ENCODE data around the gene NPRL2. TPM values are rescaled to one million over a fixed set of nuclear protein-coding genes. Genes with fewer than 3 reads are reported as not detected.
A peak's percentile ranks its signal among the peaks of the same experiment; 100 is the strongest.

The NPRL2 gene
- total and polyA plus RNA-seq, 9 of the 15 experiments (the other 6 are each of a cell fraction or from before 2014, with no cell fraction given) = 17.4 to 40.4 (median 24.4) TPM

GRCh38 chr3:50340448-50341329, 9.9 kb downstream of the NPRL2 start, which contains the start of gene RASSF1 (continued):
- TF ChIP-seq STAT5A (IDR thresholded peaks at IDR 0.05; ENCODE audit: borderline replicate concordance, low read length) (no peak), ZNF12 (CRISPR knock-in tag; IDR thresholded peaks at IDR 0.05) (no peak), HES1 (IDR thresholded peaks at IDR 0.05; ENCODE audit: low read depth) (no peak), CBX3 (IDR thresholded peaks at IDR 0.05; ENCODE audit: borderline replicate concordance in 1 of 2, low read length in 2 of 2) (no peak), ELF2 (CRISPR knock-in tag; IDR thresholded peaks at IDR 0.05) (no peak), USF1 (CRISPR knock-in tag; IDR thresholded peaks at IDR 0.05) (peak; percentile 58), ZNF436 (CRISPR knock-in tag; IDR thresholded peaks at IDR 0.05) (no peak), ZNF140 (CRISPR knock-in tag; IDR thresholded peaks at IDR 0.05) (no peak), RBM14 (IDR thresholded peaks at IDR 0.05; ENCODE audit: borderline replicate concordance, insufficient read depth, low read depth, low read length) (0 out of 2 replicates have a peak, but pooled peaks have one; percentile 49), SUPT5H (IDR thresholded peaks at IDR 0.05) (0 out of 2 replicates have a peak, but pooled peaks have one; percentile 42), ATF1 (CRISPR knock-in tag; IDR thresholded peaks at IDR 0.05) (no peak), ATF1 (tag; IDR thresholded peaks at IDR 0.05) (0 out of 2 replicates have a peak, but pooled peaks have one; percentile 30), ETS2 (tag; IDR thresholded peaks at IDR 0.05; ENCODE audit: borderline replicate concordance, poor library complexity, severe bottlenecking) (no peak), HMG20B (CRISPR knock-in tag; IDR thresholded peaks at IDR 0.05) (no peak), MAZ (CRISPR knock-in tag; conservative IDR thresholded peaks at IDR 0.05 in 1 of 2, IDR thresholded peaks at IDR 0.05 in 1 of 2) (peak; percentile 55 to 63; a peak in 3 of 4 replicates), ATF7 (IDR thresholded peaks at IDR 0.05) (0 out of 2 replicates have a peak, but pooled peaks have one; percentile 9), CAMTA2 (CRISPR knock-in tag; conservative IDR thresholded peaks at IDR 0.05) (no peak)
- TF ChIP-seq, protein P1, sequence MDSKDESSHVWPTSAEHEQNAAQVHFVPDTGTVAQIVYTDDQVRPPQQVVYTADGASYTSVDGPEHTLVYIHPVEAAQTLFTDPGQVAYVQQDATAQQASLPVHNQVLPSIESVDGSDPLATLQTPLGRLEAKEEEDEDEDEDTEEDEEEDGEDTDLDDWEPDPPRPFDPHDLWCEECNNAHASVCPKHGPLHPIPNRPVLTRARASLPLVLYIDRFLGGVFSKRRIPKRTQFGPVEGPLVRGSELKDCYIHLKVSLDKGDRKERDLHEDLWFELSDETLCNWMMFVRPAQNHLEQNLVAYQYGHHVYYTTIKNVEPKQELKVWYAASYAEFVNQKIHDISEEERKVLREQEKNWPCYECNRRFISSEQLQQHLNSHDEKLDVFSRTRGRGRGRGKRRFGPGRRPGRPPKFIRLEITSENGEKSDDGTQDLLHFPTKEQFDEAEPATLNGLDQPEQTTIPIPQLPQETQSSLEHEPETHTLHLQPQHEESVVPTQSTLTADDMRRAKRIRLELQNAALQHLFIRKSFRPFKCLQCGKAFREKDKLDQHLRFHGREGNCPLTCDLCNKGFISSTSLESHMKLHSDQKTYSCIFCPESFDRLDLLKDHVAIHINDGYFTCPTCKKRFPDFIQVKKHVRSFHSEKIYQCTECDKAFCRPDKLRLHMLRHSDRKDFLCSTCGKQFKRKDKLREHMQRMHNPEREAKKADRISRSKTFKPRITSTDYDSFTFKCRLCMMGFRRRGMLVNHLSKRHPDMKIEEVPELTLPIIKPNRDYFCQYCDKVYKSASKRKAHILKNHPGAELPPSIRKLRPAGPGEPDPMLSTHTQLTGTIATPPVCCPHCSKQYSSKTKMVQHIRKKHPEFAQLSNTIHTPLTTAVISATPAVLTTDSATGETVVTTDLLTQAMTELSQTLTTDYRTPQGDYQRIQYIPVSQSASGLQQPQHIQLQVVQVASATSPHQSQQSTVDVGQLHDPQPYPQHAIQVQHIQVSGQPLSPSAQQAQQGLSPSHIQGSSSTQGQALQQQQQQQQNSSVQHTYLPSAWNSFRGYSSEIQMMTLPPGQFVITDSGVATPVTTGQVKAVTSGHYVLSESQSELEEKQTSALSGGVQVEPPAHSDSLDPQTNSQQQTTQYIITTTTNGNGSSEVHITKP (IDR thresholded peaks at IDR 0.05; ENCODE audit: partially characterized antibody) = peak; percentile 37
- TF ChIP-seq, protein P2, sequence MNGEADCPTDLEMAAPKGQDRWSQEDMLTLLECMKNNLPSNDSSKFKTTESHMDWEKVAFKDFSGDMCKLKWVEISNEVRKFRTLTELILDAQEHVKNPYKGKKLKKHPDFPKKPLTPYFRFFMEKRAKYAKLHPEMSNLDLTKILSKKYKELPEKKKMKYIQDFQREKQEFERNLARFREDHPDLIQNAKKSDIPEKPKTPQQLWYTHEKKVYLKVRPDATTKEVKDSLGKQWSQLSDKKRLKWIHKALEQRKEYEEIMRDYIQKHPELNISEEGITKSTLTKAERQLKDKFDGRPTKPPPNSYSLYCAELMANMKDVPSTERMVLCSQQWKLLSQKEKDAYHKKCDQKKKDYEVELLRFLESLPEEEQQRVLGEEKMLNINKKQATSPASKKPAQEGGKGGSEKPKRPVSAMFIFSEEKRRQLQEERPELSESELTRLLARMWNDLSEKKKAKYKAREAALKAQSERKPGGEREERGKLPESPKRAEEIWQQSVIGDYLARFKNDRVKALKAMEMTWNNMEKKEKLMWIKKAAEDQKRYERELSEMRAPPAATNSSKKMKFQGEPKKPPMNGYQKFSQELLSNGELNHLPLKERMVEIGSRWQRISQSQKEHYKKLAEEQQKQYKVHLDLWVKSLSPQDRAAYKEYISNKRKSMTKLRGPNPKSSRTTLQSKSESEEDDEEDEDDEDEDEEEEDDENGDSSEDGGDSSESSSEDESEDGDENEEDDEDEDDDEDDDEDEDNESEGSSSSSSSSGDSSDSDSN (IDR thresholded peaks at IDR 0.05; ENCODE audit: borderline replicate concordance in 1 of 2, low read depth in 2 of 2, low read length in 2 of 2) = no peak

Measured in K562 (cell line).